HG03095 (cell line): ENCODE data around the gene HMG20B.
"Not testable (repeated sequence)": the region's sequence is repeated elsewhere in the genome, so short reads cannot be mapped to it uniquely, and the experiment has no call there.

Experiments
- ATAC-seq: cut with Tn5 transposase; IDR thresholded peaks from one replicate; pipeline ENCODE4 v1.9.1; 2021; ENCODE audit warnings: moderate library complexity; ENCODE audit not compliant: unreplicated experiment

HMG20B gene

GRCh38 chr19:3580156-3580934, 7.6 kb downstream of the HMG20B start:
- no peak for ATAC-seq

- ATAC-seq = not testable (repeated sequence)
Measured at GRCh38 chr19:3581792-3582191, 9.0 kb downstream of the HMG20B start.

- ATAC-seq = not testable (repeated sequence)
Measured at GRCh38 chr19:3584036-3584802, 11.5 kb downstream of the HMG20B start.

GRCh38 chr19:3585301-3586126, 12.8 kb downstream of the HMG20B start, which contains the start of gene GIPC3:
Gene GIPC3 (plus strand): TSS chr19:3585478. CDS start chr19:3585598, 120 bp downstream.
- no peak for ATAC-seq

GRCh38 chr19:3586127-3586626, 13.4 kb downstream of the HMG20B start:
- no peak for ATAC-seq

- ATAC-seq = no peak
Measured at GRCh38 chr19:3586707-3587346, 14.1 kb downstream of the HMG20B start.

GRCh38 chr19:3589439-3589838, 16.7 kb downstream of the HMG20B start:
- ATAC-seq = no peak

GRCh38 chr19:3589949-3590348, 17.2 kb downstream of the HMG20B start:
- ATAC-seq = no peak

- ATAC-seq = no peak
Measured at GRCh38 chr19:3590991-3591659, 18.4 kb downstream of the HMG20B start.

GRCh38 chr19:3591876-3592613, 19.3 kb downstream of the HMG20B start:
- ATAC-seq = no peak

- ATAC-seq = no peak
Measured at GRCh38 chr19:3593156-3593555, 20.4 kb downstream of the HMG20B start.

GRCh38 chr19:3595521-3596061, 22.8 kb downstream of the HMG20B start:
- no peak for ATAC-seq

GRCh38 chr19:3599776-3600187, 27.0 kb downstream of the HMG20B start:
- no peak for ATAC-seq

GRCh38 chr19:3601021-3601420, 28.3 kb downstream of the HMG20B start:
- ATAC-seq = no peak

GRCh38 chr19:3603121-3603811, 30.5 kb downstream of the HMG20B start:
- no peak for ATAC-seq

GRCh38 chr19:3604227-3604986, 31.7 kb downstream of the HMG20B start:
- no peak for ATAC-seq

GRCh38 chr19:3604987-3605343, 32.2 kb downstream of the HMG20B start:
- no peak for ATAC-seq

- no peak for ATAC-seq
Measured at GRCh38 chr19:3605361-3605760, 32.6 kb downstream of the HMG20B start.
